GM21526 (cell line): Measurements from ENCODE around the gene R3HDM2.

Source experiments
- ATAC-seq: cut with Tn5 transposase; IDR thresholded peaks from one replicate; pipeline ENCODE4 v1.9.1; 2021; ENCODE audit warnings: moderate library complexity; ENCODE audit not compliant: unreplicated experiment, low FRiP score

R3HDM2 gene

DNA sequence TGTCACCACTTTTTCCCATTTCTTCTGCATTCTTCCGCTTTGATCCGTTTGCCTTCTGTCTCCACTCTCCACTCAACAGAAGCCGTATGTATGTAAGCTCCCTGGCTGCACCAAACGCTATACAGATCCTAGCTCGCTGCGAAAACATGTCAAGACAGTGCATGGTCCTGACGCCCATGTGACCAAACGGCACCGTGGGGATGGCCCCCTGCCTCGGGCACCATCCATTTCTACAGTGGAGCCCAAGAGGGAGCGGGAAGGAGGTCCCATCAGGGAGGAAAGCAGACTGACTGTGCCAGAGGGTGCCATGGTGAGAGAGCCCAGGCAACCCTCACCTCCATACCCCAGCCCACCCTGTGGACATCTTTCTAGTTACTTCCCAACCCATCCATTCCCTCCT, 37.1 kb upstream of the R3HDM2 start:
- no peak for ATAC-seq

DNA sequence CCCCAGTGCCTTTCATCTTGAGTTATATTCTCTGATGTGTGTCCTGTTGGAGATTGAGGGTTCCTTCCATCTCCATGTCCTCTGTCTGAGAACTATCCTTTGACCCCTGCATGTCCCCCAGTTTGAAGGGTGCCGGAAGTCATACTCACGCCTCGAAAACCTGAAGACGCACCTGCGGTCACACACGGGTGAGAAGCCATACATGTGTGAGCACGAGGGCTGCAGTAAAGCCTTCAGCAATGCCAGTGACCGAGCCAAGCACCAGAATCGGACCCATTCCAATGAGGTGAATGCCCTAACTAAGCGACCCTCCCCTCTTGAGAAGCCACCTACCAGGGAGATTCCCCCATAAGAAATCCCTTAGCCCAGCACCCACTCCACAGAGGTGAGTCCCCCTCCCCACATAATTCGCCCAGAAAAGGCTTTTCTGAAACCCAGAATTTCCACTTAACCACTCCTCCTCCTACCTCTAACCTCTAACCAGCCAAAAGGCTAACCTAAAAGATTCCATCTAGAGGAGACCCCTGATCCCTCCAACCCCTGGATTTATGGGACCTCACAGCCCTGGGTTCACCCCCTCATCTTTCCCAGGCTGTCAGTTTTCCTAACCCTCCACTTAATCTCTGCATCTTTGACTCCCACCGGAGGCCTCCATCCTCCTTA, 36.5 kb upstream of the R3HDM2 start:
- ATAC-seq, result no peak

DNA sequence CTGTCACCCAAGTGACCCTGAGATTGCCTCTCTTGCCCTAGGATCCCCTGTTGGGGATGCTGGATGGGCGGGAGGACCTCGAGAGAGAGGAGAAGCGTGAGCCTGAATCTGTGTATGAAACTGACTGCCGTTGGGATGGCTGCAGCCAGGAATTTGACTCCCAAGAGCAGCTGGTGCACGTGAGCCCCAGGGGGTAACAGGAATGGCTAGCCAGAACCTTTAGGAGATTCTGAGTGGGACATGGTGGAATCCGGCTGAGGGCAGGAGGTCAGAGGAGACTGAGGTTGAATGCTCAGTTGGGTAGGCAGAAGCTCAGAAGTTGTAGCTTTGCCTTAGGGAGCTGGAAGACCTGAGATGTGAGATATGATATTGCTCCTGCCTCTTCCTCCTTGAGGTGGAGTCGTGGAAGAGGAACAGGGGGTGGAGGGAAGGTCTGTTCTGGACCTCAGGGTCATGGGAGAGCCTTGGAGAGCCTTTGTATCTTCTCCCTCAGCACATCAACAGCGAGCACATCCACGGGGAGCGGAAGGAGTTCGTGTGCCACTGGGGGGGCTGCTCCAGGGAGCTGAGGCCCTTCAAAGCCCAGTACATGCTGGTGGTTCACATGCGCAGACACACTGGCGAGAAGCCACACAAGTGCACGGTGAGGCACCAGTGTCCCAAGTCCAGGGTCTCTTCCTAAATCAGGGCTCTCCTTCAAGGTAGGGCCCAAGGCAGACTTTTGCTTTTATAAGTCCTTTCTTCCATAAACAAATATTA, 35.1 kb upstream of the R3HDM2 start:
- no peak for ATAC-seq

DNA sequence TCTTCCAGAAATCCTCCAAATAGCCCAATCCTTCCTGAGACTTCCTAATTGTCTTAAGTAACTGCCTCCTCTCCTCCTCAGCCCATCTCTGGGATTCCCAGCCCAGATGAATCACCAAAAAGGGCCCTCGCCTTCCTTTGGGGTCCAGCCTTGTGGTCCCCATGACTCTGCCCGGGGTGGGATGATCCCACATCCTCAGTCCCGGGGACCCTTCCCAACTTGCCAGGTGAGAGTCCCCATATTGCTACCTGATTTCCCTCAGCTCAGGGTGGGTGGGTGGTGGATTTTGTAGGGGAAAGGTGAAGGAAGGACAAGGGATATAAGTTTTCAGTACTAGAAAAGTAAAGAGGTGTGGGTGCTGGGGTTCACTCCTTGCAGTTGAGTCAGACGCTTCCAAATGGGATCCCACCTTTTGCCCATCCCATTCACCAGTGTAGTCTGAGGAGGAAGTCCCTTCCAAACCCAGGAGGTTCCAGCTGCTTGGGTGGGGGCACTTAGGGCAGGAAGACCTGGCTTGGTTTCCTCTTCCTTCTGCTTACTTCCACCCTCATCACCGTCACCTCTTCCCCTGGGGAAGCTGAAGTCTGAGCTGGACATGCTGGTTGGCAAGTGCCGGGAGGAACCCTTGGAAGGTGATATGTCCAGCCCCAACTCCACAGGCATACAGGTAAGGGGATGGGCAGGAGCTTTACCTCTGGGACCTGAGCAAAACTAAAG, 34.3 kb upstream of the R3HDM2 start:
- no peak for ATAC-seq

DNA sequence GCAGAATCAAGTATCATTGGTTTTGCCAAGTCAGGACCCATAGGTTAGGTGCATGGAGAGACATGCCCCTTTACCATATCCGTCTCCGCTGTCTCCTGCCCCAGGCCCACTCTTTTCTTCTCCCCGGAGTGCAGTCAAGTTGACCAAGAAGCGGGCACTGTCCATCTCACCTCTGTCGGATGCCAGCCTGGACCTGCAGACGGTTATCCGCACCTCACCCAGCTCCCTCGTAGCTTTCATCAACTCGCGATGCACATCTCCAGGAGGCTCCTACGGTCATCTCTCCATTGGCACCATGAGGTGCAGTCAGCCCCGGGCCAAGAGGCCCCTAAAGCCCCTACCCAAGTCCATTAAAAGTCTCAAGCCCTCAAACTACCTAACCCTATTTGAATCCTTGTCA, 33.7 kb upstream of the R3HDM2 start:
- ATAC-seq, result no peak

DNA sequence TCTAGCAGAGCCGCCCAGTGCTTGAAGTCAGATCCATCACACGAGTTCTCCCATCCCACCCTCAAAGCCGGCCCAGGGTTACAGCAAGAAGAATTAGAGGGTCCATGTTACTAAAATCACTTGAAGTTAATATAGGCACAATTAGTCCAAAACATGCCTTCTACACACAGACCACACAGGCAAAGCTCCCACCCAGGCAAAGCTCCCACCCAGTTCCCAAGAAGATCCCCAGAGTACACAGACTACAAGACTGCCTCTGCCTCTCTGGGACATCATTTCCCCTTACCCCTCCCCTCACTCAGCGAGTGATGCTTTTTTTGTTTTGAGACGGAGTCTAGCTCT, 32.0 kb upstream of the R3HDM2 start:
- no peak for ATAC-seq

DNA sequence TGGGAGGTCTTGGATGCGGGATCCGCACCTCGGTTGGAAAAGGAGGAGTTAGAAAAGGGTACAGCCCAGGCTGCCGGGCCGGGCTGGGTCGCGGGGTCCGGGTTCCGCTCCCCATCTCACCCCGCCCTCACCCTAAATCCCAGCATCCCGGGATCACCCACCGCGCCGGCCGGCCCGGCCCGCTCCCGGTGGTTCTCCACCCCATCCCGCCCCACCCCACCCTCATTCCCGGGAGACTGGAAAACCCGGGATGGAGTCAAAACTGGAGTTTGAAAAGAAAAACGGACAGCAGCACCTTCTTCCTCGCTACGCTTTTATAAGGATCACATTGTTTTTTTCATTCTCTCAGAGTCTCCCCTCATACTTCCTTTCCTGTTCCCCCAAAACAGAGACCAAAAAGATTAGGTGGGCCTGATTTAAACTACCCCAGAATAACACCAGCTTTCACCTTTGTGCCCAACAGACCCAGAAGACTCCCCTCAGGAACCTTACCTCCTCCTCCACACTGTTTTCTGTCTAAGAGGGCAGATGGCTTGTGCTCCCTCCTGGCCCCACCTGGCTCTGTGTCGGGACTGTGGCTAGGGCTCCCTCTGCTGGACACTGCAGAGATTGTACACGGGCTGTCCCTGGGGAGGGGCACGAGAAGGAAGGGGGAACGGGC, 31.5 kb upstream of the R3HDM2 start:
- ATAC-seq, result peak; percentile 69

DNA sequence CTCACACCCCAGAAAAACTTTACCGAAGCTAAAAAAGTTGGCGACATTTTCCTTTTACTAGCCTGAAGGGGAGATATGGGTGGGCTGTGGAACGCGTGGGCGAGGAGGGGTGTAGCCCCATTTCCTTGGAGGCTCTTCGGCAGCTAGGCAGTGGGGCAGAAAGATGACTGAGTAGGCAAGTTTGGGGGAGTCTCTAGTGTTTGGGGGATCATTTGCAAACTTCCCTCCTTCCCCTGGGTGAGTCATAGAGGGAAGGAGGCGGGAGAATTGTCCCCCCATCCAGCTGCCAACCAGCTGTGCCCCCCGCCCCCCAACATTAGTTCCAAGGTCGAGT, 31.0 kb upstream of the R3HDM2 start:
- ATAC-seq, result no peak

DNA sequence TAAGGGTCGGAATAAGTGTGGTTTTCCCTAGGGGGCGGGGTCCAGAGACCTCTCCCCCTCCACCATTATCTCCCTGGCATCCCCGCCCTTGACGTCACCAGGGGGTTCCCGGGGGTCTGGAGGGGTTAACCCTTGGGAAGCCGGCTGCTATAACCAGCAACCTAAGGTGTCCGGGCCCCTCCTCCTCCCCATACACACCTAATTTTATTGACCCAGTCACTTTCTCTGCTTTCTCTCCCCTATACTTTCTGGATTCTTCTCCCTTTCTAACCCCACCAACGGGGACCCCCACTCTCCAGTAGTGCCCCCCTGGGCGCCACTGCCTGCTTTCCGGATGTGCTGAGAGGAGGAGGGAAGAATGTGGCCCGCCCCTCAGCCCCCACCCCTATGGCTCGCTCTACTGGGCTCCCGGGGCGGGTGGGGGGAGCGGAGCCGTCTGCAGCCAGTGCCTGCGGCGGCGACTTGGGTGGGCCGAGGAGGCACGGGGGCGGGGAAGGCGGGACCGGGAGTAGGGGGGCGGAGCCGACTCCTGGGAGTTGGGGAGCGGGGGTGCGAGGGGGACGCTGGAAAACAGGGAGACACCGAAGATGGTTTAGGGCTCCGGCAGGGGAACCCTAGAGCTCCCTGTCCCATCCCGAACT, 30.6 kb upstream of the R3HDM2 start:
- ATAC-seq, result no peak

DNA sequence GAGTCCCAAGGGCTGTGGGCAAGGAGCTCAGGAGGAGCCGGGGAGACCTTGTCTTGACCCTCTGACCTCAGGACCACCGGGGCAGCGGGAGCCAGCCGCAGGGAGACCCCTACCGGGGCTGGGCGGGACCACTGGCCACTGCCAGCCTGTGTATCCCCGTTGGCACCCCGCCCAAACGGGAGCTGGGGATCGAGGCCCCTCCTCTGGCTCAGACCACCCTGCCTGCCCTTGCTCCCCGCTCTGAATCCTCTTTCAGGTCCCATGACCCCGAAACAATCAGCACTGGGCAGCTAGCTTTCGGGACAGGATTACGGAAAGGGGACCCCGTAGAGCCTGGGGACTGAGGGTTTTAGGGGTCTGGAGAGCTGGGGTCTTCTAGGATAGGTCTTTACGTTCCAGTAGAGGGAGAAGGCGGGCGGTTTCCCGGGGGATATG, 30.0 kb upstream of the R3HDM2 start:
- no peak for ATAC-seq

DNA sequence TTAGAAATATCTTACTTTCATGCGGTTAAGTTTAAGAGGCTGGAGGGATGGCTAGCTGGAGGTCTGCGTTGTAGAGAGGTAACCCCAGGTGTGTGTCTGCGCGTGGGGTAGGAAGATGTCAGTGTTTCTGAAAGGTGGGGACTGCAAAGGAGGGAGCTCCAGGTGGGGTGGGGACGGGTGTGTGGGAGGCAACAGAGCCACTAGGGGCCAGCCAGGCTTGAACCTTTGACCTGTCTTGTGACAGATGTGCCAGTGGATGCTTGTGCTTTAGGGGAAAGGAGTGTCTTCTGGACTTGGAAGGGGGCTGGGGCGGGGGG, 29.6 kb upstream of the R3HDM2 start:
- ATAC-seq, result no peak

DNA sequence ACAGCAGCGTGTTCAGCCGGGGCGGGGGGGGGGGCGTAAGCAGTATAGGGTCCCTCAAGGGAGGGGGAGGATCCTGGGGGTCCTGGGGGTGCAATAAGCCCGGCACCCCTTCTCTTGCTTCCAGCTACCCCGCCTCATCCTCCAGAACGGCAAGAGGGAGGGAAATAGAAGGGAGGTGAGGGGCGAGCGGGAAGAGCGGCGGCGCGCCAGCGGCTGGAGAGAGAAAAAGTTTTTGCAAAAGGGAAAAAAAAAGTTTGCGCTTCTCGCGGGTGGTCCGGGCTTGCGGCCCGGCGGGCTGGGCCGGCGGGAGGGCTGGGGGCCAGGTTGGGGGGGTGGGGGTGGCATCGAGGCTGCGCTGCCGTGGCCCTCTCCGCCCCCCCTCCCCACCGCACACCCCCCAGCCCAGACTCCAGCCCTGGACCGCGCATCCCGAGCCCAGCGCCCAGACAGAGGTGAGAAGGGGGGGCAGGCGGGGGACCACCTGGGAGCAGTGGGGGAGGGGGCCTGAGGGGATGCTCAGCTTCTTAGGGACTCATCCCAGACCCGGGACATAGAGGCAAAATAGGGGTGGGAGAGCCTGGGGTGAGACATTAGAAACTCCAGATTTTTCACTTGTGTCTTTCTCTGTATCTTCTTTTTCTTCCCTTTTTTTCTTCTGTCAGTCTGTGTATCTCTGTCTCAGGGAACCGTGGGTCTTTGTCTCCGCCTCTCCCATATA, 29.1 kb upstream of the R3HDM2 start, which contains the start of gene GLI1:
Gene GLI1 (plus strand): TSS at position 36 of the 718 bp plus-strand sequence. CDS start 3,907 bp downstream, outside the sequence.
- ATAC-seq, result no peak

DNA sequence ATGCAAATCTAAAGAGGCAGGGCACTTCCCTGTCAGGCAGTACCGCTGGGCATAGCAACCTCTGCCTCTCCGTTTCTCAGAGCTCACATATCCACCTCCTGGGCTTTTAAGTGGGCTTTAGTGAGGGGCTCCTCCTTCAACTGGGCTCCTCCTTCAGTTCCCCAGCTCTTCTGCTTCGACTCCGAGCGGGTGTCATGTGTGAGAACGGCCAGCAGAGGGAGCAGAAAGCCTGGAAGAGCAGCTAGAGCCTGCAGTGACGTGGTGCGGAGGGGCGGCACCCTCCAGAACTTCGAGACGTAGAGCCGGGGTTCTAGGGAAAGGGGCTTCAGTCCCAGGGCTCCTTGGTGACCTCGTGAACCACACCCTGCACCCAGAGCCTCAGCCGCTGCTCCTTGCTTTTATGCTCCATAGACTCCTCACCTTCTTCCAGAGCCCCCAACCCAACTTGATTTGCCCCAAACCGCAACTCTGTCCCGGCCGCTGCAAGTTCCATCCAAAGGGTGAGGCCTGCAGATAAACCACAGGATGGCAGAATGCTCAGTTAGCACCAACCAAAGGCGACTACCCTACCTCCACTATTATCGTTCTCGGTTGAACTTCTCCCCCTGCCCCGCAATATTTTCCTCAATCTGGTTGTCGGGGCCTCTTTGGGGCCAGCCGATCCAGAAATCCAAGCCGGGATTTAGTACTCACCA, 28.4 kb upstream of the R3HDM2 start:
- ATAC-seq, result peak; percentile 54

DNA sequence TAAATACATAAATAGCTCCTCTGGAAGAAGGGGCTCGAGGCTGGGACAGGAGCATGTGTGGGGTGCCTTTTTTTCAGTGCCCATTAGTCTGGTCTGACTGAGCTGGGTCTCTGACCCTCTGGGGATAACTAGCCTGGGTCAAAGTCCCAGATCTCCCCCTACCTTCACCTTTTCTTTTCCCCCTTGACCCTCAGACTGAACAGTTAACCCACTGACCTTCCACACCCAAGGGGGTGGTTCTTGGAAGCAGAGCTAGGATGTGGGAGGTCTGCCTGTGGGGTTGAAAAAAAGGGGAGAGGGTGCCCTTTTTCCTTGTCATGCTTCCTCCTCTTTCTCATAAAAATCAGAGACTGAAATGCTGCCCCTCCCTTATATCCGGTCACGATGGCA, 27.8 kb upstream of the R3HDM2 start:
- ATAC-seq, result no peak

DNA sequence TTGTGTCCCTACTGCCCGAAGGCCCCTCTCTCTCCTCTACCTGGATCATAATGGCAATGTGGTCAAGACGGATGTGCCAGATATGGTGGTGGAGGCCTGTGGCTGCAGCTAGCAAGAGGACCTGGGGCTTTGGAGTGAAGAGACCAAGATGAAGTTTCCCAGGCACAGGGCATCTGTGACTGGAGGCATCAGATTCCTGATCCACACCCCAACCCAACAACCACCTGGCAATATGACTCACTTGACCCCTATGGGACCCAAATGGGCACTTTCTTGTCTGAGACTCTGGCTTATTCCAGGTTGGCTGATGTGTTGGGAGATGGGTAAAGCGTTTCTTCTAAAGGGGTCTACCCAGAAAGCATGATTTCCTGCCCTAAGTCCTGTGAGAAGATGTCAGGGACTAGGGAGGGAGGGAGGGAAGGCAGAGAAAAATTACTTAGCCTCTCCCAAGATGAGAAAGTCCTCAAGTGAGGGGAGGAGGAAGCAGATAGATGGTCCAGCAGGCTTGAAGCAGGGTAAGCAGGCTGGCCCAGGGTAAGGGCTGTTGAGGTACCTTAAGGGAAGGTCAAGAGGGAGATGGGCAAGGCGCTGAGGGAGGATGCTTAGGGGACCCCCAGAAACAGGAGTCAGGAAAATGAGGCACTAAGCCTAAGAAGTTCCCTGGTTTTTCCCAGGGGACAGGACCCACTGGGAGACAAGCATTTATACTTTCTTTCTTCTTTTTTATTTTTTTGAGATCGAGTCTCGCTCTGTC, 26.1 kb upstream of the R3HDM2 start:
- ATAC-seq, result no peak

DNA sequence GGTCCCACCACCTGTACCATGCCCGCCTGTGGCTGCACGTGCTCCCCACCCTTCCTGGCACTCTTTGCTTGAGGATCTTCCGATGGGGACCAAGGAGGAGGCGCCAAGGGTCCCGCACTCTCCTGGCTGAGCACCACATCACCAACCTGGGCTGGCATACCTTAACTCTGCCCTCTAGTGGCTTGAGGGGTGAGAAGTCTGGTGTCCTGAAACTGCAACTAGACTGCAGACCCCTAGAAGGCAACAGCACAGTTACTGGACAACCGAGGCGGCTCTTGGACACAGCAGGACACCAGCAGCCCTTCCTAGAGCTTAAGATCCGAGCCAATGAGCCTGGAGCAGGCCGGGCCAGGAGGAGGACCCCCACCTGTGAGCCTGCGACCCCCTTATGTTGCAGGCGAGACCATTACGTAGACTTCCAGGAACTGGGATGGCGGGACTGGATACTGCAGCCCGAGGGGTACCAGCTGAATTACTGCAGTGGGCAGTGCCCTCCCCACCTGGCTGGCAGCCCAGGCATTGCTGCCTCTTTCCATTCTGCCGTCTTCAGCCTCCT, 25.4 kb upstream of the R3HDM2 start:
- ATAC-seq, result no peak

DNA sequence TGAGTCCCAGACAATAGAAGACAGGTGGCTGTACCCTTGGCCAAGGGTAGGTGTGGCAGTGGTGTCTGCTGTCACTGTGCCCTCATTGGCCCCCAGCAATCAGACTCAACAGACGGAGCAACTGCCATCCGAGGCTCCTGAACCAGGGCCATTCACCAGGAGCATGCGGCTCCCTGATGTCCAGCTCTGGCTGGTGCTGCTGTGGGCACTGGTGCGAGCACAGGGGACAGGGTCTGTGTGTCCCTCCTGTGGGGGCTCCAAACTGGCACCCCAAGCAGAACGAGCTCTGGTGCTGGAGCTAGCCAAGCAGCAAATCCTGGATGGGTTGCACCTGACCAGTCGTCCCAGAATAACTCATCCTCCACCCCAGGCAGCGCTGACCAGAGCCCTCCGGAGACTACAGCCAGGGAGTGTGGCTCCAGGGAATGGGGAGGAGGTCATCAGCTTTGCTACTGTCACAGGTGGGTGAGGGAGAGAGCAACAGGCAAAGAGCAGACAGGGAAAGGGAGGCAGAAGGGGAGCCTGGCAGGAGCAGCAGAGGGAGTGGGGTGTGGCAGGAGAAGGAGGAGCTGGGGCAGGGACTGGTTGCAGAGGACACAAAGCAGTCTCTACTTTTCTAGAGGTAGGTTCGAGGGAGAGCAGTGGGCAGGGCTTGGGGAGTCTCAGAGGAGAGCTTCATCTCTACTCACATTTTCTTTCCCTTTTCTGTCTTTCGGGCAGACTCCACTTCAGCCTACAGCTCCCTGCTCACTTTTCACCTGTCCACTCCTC, 24.7 kb upstream of the R3HDM2 start:
- ATAC-seq, result no peak
